SKM-1 treated with dmso at 0.1 percent for 144 hours (cell line): ENCODE measurements around the gene PCSK4.

Experiments
- DNase-seq: peaks from one replicate; lab custom pipeline; 2025; ENCODE audit not compliant: unreplicated experiment; lab: John Stamatoyannopoulos, UW

Gene PCSK4

GRCh38 chr19:1472231-1473084 lies 17.7 kb downstream of the PCSK4 start:
- DNase-seq: no peak

DNA sequence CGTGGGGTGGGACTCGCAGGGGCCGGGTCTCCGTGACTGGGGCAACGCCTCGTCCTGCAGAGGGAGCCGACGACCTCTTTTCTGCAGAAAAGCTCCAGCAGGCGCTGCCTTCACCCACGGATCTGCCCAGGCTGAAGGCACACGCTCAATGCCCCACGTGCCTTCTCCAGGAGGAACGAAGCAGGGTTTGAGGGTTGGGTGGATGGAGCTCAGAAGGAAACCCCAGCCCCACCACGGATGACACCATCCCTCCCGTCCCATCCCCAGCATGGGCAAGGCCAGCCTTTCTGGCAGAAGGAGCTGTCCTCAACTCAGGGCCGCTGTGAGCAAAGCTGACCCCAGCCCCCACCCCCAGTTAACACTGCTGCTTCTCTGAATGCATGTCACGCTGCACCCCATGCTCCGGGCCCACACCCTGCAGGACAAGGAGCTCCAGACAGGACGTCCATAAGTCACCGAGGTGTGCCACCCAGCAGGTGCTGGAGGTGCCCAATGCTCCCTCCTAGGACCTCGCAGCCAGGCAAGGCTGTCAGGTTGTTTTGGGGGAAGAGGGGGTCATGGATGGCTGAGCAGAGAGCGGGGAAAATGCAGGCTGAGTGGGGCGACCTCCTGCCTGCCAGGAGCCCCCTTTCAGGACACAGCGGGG lies 18.5 kb downstream of the PCSK4 start:
- DNase-seq: no peak

DNA sequence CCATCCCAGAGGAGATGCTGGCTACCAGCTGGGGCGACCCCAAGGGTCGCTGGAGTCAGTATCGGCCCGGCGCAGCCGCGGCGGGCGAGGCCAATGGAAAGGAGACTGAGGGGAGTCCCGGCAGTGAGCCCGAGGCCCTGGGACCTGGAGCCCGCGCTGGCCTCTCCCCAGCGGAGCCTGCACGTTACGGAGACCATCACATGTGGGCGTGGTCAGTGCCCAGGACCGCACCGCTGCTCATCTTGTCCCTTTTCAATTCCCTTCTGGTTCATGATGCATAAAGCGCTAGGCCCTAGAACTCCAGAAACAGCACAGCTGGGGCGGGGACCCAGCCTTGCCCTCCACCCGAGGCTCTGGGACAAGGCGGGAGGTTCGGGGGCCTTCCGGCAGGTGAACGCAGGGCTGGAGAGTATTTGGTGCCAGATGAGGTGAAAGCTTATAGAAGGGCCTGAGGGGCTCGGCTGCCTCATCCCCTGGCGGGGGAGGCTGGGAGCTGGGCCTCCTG lies 19.1 kb downstream of the PCSK4 start:
- no peak for DNase-seq

DNA sequence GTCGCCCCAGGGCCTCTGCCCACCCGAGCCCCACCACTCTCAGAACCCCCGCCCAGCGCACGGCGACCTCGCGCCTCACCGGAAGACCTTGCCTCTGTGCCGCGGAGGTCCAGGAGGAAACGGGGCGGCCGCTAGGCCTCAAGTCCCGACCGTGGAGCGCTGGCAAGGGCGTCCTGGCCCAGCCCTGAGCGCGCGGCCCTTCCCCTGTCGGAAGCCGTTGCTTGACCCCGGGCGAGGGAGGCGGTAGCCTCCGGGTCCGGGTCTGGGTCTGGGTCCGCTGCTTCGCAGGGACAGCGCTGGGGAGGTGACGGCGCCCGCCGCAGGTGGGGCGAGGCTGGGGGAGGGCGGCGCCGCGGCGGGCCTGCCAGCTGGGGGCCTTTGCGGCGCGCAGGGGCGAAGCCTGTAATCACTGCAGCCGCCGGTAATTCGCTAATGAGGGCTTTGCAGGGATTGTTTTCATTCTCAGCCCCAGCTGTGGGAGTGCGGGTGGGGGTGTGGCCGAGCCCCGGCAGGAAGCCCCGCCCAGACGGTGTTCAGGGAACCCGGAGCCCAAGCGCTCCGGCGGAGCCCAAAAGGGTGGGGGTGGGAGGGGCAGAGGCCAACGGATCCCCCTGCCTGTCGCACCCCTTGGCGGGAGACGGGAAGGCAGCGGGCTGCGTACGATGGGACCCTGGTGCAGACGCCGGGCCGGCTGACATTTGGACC lies 19.7 kb downstream of the PCSK4 start:
- no peak for DNase-seq

DNA sequence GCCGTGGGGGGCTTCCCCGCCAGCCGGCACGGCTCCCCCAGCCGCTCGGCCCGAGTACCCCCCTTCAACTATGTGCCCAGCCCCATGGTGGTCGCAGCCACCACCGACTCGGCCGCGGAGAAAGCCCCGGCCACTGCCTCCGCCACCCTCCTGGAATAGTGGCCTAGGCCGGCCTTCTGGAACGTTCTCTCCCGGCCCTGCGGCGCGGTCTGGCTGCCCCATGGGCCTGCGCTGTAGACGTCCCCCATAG lies 20.2 kb downstream of the PCSK4 start:
- DNase-seq: no peak

DNA sequence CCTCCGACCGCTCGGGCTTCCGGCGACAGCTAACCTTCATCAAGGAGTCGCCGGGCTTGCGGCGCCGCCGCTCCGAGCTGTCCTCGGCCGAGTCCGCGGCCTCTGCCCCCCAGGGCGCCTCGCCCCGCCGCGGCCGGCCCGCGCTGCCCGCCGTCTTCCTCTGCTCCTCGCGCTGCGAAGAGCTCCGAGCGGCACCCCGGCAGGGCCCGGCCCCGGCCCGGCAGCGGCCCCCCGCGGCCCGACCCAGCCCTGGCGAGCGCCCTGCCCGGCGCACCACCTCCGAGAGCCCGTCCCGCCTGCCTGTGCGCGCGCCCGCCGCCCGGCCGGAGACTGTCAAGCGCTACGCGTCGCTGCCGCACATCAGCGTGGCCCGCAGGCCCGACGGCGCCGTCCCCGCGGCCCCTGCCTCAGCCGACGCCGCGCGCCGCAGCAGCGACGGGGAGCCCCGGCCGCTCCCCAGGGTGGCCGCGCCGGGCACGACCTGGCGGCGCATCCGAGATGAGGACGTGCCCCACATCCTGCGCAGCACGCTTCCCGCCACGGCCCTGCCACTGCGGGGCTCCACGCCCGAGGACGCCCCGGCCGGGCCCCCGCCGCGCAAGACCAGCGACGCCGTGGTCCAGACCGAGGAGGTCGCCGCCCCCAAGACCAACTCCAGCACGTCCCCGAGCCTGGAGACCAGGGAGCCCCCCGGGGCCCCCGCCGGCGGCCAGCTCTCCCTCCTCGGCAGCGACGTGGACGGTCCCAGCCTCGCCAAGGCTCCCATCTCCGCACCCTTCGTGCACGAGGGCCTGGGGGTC lies 20.7 kb downstream of the PCSK4 start:
- DNase-seq: no peak

- no peak for DNase-seq
These were observed 21.3 kb downstream of the PCSK4 start for GRCh38 chr19:1468821-1469254.

- no peak for DNase-seq
These were observed 21.8 kb downstream of the PCSK4 start for GRCh38 chr19:1468274-1468820.

- no peak for DNase-seq
These were observed 22.5 kb downstream of the PCSK4 start for GRCh38 chr19:1467490-1468273.

GRCh38 chr19:1467215-1467489 lies 23.0 kb downstream of the PCSK4 start:
- DNase-seq: no peak

- no peak for DNase-seq
These were observed 23.5 kb downstream of the PCSK4 start for GRCh38 chr19:1466461-1467214.

- DNase-seq: no peak
These were observed 24.1 kb downstream of the PCSK4 start for GRCh38 chr19:1466018-1466460.

GRCh38 chr19:1465191-1466016 lies 24.7 kb downstream of the PCSK4 start:
- DNase-seq: no peak

- no peak for DNase-seq
These were observed 28.3 kb downstream of the PCSK4 start for GRCh38 chr19:1461862-1462261.

- no peak for DNase-seq
These were observed 29.8 kb downstream of the PCSK4 start for GRCh38 chr19:1460033-1460995.

- no peak for DNase-seq
These were observed 30.7 kb downstream of the PCSK4 start for GRCh38 chr19:1459479-1459878.

GRCh38 chr19:1457892-1458291 lies 32.3 kb downstream of the PCSK4 start:
- DNase-seq: no peak
